ENCODE data around the gene AR.

Gene AR, protein sequence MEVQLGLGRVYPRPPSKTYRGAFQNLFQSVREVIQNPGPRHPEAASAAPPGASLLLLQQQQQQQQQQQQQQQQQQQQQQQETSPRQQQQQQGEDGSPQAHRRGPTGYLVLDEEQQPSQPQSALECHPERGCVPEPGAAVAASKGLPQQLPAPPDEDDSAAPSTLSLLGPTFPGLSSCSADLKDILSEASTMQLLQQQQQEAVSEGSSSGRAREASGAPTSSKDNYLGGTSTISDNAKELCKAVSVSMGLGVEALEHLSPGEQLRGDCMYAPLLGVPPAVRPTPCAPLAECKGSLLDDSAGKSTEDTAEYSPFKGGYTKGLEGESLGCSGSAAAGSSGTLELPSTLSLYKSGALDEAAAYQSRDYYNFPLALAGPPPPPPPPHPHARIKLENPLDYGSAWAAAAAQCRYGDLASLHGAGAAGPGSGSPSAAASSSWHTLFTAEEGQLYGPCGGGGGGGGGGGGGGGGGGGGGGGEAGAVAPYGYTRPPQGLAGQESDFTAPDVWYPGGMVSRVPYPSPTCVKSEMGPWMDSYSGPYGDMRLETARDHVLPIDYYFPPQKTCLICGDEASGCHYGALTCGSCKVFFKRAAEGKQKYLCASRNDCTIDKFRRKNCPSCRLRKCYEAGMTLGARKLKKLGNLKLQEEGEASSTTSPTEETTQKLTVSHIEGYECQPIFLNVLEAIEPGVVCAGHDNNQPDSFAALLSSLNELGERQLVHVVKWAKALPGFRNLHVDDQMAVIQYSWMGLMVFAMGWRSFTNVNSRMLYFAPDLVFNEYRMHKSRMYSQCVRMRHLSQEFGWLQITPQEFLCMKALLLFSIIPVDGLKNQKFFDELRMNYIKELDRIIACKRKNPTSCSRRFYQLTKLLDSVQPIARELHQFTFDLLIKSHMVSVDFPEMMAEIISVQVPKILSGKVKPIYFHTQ

DNA sequence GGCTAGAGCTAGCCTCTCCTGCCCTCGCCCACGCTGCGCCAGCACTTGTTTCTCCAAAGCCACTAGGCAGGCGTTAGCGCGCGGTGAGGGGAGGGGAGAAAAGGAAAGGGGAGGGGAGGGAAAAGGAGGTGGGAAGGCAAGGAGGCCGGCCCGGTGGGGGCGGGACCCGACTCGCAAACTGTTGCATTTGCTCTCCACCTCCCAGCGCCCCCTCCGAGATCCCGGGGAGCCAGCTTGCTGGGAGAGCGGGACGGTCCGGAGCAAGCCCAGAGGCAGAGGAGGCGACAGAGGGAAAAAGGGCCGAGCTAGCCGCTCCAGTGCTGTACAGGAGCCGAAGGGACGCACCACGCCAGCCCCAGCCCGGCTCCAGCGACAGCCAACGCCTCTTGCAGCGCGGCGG lies at the start of gene AR:
Gene AR (plus strand): TSS at position 204 of the 400 bp plus-strand sequence. CDS start 1,126 bp downstream, outside the sequence.
- H3K4me3 ChIP-seq (ENCODE audit: low read depth, low read length): no peak within 1 kb of the TSS
- DNase-seq (ENCODE audit: low read depth): no peak
- TF ChIP-seq, protein P1, sequence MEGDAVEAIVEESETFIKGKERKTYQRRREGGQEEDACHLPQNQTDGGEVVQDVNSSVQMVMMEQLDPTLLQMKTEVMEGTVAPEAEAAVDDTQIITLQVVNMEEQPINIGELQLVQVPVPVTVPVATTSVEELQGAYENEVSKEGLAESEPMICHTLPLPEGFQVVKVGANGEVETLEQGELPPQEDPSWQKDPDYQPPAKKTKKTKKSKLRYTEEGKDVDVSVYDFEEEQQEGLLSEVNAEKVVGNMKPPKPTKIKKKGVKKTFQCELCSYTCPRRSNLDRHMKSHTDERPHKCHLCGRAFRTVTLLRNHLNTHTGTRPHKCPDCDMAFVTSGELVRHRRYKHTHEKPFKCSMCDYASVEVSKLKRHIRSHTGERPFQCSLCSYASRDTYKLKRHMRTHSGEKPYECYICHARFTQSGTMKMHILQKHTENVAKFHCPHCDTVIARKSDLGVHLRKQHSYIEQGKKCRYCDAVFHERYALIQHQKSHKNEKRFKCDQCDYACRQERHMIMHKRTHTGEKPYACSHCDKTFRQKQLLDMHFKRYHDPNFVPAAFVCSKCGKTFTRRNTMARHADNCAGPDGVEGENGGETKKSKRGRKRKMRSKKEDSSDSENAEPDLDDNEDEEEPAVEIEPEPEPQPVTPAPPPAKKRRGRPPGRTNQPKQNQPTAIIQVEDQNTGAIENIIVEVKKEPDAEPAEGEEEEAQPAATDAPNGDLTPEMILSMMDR (IDR thresholded peaks at IDR 0.05; ENCODE audit: low read depth, low read length, missing control alignments): no peak

DNA sequence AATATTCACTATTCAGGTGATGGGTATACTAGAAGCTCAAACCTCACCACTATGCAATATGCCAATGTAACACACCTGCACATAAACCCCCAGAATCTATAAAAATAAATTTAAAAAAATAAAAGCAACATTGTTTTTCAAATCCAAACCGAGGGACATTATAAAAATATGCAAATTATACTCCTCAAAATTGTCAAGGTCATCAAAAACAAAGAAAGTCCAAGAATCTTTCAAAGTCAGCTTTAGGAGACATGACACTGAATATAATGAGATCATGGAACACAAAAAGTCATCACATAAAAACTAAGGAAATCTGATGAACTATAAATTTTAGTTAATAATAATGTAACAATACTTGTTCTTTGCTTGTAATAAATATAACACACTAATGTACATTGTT lies 43.2 kb upstream of the AR start:
- DNase-seq (ENCODE audit: low read depth): no peak
- TF ChIP-seq, protein P1 (IDR thresholded peaks at IDR 0.05; ENCODE audit: low read depth, low read length, missing control alignments): no peak
- no peak overlapping the region for H3K4me3 ChIP-seq (ENCODE audit: low read depth, low read length)

DNA sequence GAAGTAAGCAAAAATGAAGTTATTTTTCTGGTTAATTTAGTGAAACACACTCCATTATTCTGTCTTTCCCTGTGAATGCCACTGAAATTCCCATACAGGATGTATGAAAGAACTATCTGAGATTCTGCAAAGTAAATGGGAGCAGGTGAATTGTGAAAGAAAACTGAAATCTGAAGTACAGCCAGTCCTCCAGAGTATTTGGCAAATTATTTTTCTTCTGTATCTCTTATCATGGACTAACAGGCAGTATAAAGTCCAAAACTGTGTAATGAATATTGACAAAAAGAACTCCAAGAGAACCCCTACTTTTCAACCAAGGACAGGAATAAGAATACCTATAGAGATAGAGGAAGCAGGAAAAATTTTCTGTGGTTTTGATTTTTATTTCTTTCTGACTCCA lies 40.8 kb upstream of the AR start:
- TF ChIP-seq, protein P1 (IDR thresholded peaks at IDR 0.05; ENCODE audit: low read depth, low read length, missing control alignments): no peak
- H3K4me3 ChIP-seq (ENCODE audit: low read depth, low read length): no peak overlapping the region
- no peak for DNase-seq (ENCODE audit: low read depth)

DNA sequence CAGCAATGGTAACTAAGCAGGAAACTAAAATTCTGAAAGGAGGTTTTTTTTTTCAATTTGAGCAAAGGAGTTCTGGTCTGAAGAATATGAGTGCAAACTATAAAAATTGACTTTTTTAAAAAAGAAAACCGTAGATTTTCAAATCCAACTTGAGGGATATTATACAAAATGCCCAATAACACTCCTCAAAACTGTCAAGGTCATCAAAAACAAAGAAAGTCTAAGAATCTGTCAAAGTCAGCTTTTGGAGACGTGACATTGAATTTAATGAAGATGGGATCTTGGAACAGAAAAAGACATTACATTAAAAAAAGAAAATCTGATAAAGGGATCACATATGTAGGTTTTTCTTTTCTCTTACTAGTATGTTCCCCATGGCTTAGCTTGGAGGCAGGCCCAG lies 40.4 kb upstream of the AR start:
- DNase-seq (ENCODE audit: low read depth): no peak
- TF ChIP-seq, protein P1 (IDR thresholded peaks at IDR 0.05; ENCODE audit: low read depth, low read length, missing control alignments): no peak
- no peak overlapping the region for H3K4me3 ChIP-seq (ENCODE audit: low read depth, low read length)

DNA sequence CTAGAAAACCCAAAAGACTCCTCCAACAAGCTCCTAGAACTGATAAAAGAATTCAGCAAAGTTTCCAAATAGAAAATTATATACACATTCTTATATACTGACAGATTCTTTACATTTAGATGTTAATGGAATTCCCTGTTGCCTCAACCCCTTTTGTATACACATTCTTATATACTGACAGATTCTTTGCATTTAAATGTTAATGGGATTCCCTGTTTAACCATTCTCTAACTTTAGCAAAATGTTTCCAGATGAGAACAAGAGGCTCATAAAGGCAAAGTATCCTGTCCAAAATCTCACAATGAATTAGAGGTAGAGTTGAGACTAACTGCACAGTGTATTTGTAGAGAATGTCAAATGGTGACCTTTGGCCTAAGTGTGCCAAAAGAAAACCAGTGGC lies 23.1 kb upstream of the AR start:
- TF ChIP-seq, protein P1 (IDR thresholded peaks at IDR 0.05; ENCODE audit: low read depth, low read length, missing control alignments): no peak
- DNase-seq (ENCODE audit: low read depth): no peak
- no peak overlapping the region for H3K4me3 ChIP-seq (ENCODE audit: low read depth, low read length)

DNA sequence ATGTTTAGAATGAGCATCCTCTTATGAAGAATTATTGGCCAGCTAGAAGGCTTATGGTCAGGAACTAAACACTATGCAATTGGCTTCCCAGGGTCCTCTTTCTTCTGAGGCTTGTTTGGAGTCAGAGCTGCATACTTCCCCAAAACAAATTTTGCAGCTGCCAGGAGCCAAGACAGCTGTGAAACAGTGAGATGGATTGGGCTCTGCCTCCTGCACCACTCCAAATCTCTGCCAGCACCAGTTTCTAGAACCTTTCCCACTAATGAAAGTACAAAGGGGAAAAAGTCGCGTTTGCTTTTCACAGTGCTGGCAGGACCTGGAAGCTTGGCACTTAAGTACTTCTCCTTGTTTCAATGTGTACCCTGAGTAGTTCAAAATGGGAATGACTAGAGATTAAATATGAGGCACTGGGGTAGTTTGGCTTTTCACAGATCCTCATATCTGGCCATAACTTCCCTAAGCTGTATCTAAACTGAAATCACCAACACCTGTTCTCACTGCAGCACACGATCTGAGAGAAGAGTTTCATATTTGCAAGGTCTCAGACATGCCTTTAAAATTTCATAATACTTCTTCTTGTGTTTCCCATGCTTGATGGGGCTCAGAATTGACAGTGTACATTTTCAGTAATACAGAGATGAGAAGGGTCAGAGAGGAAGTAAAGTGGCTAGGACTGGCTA lies 20.7 kb upstream of the AR start:
- TF ChIP-seq, protein P1 (IDR thresholded peaks at IDR 0.05; ENCODE audit: low read depth, low read length, missing control alignments): no peak
- no peak overlapping the region for H3K4me3 ChIP-seq (ENCODE audit: low read depth, low read length)
- DNase-seq (ENCODE audit: low read depth): no peak
